ENCODE results near the gene SIRPB1.

DNA sequence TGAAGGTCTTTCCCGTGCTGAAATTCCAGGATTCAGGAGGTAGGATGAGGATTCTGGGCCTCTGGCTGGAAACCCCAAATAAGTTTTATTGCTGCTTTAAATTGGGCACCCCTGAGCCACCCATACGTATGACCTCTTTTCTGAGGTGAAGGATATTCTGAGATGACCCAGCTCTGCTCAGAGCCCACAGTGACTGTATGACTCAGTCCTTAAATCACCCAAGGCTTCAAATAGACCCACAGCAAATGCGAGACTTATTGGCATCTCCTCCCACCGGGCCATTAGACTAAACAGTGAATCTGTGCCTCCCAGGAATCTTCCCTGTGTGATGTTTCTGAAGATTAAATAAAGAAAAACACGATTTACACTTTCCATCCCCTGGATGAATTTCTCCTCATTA, 28.3 kb upstream of the SIRPB1 start:
- TF ChIP-seq CTCF (IDR thresholded peaks at IDR 0.05) (no peak), POLR2A (IDR thresholded peaks at IDR 0.05; ENCODE audit: low read depth) (no peak), POLR2AphosphoS5 (IDR thresholded peaks at IDR 0.05) (no peak)

All from esophagus muscularis mucosa (tissue), 3 donors.